ENCODE measurements around the gene KCNC4. TPM values are rescaled to one million over a fixed set of nuclear protein-coding genes. Genes with fewer than 3 reads are reported as not detected.
A peak's percentile ranks its signal among the peaks of the same experiment; 100 is the strongest.

The KCNC4 gene
- total RNA-seq, 2 donors from 2014 or later: 6.7 to 8.4 TPM

- no peak overlapping the region for H3K9ac ChIP-seq (ENCODE audit: low read depth in 2 of 2, low read length in 2 of 2)
- H3K4me3 ChIP-seq: no peak overlapping the region
- no peaks in the 10 kb centered on the region for H3K4me1 ChIP-seq
- intact Hi-C loops (cut with DNase I): no loop called here
- H3K9me3 ChIP-seq: no peaks in the 10 kb centered on the region
- no peaks in the 10 kb centered on the region for H3K27me3 ChIP-seq
- no peaks in the 10 kb centered on the region for H3K36me3 ChIP-seq
- no peak for DNase-seq
- H3K27ac ChIP-seq: no peak overlapping the region
- TF ChIP-seq CTCF (IDR thresholded peaks at IDR 0.05): no peak
Measured at GRCh38 chr1:110173466-110174105, 36.5 kb upstream of the KCNC4 start.

- Histone ChIP-seq H3K9me3 (no peaks in the 10 kb centered on the region), H3K27me3 (no peaks in the 10 kb centered on the region), H3K36me3 (no peaks in the 10 kb centered on the region), H3K9ac (ENCODE audit: low read depth in 2 of 2, low read length in 2 of 2) (no peak overlapping the region), H3K4me3 (no peak overlapping the region), H3K27ac (no peak overlapping the region), H3K4me1 (no peaks in the 10 kb centered on the region)
- TF ChIP-seq CTCF (IDR thresholded peaks at IDR 0.05): no peak
- intact Hi-C loops (cut with DNase I): no loop called here
- no peak for DNase-seq
Measured at GRCh38 chr1:110174961-110175360, 35.2 kb upstream of the KCNC4 start.

- intact Hi-C loops (cut with DNase I): no loop called here
- Histone ChIP-seq H3K4me3 (no peak overlapping the region), H3K4me1 (no peaks in the 10 kb centered on the region), H3K36me3 (no peaks in the 10 kb centered on the region), H3K27ac (no peak overlapping the region), H3K27me3 (no peaks in the 10 kb centered on the region), H3K9ac (ENCODE audit: low read depth in 2 of 2, low read length in 2 of 2) (no peak overlapping the region), H3K9me3 (no peaks in the 10 kb centered on the region)
- TF ChIP-seq CTCF (IDR thresholded peaks at IDR 0.05): no peak
- peak; percentile 41 for DNase-seq
Measured at GRCh38 chr1:110176299-110176956, 33.7 kb upstream of the KCNC4 start.

GRCh38 chr1:110177775-110178174, 32.3 kb upstream of the KCNC4 start:
- H3K27me3 ChIP-seq: no peaks in the 10 kb centered on the region
- H3K9me3 ChIP-seq: no peaks in the 10 kb centered on the region
- H3K4me3 ChIP-seq: no peak overlapping the region
- no peaks in the 10 kb centered on the region for H3K36me3 ChIP-seq
- H3K27ac ChIP-seq: no peak overlapping the region
- TF ChIP-seq CTCF (IDR thresholded peaks at IDR 0.05): no peak
- H3K9ac ChIP-seq (ENCODE audit: low read depth in 2 of 2, low read length in 2 of 2): no peak overlapping the region
- DNase-seq: no peak
- intact Hi-C loops (cut with DNase I): no loop called here
- H3K4me1 ChIP-seq: no peaks in the 10 kb centered on the region

GRCh38 chr1:110183642-110184167, 26.4 kb upstream of the KCNC4 start:
- intact Hi-C loops (cut with DNase I): no loop called here
- Histone ChIP-seq H3K4me3 (no peak overlapping the region), H3K9me3 (no peaks in the 10 kb centered on the region), H3K36me3 (no peaks in the 10 kb centered on the region), H3K27me3 (no peaks in the 10 kb centered on the region), H3K27ac (no peak overlapping the region), H3K4me1 (no peaks in the 10 kb centered on the region), H3K9ac (ENCODE audit: low read depth in 2 of 2, low read length in 2 of 2) (no peak overlapping the region)
- DNase-seq: no peak
- TF ChIP-seq CTCF (IDR thresholded peaks at IDR 0.05): no peak

Measured in colonic mucosa (tissue), 4 donors.